GM19468 (cell line): ENCODE measurements around the gene STK4.
"Not testable (repeated sequence)": the region's sequence is repeated elsewhere in the genome, so short reads cannot be mapped to it uniquely, and the experiment has no call there.

ENCODE experiments used
- ATAC-seq: cut with Tn5 transposase; IDR thresholded peaks from one replicate; pipeline ENCODE4 v1.9.1; 2021; ENCODE audit warnings: mild to moderate bottlenecking, moderate library complexity, moderate number of reproducible peaks; ENCODE audit not compliant: unreplicated experiment; ENCODE audit errors: extremely low read depth

STK4 gene

DNA sequence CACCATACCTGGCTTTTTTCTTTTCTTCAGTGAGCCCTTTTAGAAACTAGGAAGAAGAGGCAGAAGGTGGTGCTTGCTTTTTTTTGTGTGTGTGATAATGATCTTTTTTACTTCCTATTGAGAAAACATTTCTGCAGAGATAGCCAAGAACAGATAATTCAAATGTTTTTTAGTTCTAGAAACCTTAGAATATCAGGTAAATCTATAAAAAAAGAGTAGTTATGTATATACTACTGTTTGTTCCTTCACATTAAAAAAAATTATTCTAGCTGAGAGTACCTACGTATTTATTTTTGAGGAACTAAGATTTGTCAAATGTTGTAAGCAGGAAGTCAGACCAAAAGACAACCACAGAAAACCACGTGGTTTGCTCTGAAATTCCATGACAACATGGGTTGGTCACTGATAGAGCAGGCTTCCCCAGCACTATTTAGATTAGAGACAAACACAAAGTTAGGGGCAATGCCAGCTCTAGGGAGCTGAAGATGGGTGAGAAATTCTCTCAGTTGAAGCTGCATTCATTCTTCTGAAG is 12.8 kb downstream of the STK4 start:
- ATAC-seq: peak; percentile 75

DNA sequence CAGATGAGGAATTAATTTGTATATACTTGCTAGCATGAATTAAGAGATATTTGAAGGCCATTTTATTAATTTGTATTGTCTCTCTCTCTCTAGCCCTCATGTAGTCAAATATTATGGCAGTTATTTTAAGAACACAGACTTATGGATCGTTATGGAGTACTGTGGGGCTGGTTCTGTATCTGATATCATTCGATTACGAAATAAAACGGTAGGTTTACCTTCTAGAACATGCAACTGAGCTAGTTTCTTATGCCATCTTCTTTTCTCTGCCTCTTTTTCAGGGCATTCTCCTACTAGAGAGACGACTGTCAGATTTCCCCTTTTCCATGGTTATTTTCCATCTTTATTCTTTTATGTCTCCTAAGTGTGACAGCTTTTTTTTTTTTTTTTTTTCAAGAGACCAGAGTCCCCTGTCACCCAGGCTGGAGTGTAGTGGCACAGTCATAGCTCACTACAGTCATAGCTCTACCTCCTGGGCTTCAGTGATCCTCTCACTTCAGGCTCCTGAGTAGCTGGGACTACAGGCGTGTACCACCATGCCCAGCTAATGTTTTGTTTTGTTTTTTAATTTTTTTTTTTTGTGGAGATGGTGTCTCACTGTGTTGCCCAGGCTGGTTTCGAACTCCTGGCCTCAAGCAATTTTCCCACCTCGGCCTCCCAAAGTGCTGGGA is 15.6 kb downstream of the STK4 start:
- ATAC-seq: no peak

DNA sequence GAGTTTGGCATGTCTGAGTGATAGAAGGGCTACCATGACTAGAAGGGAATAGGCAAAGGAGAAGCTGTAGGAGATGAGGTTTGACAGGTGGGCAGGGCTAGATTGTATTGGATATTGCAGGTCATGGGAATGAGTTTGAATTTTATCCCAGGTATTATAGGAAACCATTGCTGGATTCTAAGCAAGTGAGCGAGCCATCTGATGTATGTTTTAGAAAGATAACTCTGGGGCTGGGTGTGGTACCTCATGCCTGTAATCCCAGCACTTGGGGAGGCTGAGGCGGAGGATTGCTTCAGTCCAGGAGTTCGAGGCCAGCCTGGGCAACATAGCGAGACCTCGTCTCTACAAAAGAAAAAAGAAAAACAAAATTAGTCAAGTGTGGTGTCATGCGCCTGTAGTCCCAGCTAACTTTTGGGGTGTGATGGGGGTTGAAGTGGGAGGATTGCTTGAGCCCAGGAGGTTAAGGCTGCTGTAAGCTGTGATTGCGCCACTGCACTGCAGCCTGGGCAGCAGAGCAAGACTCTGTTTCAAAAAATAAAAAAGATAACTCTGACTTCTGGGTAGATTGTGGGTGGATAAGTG is 16.9 kb downstream of the STK4 start:
- no peak for ATAC-seq

DNA sequence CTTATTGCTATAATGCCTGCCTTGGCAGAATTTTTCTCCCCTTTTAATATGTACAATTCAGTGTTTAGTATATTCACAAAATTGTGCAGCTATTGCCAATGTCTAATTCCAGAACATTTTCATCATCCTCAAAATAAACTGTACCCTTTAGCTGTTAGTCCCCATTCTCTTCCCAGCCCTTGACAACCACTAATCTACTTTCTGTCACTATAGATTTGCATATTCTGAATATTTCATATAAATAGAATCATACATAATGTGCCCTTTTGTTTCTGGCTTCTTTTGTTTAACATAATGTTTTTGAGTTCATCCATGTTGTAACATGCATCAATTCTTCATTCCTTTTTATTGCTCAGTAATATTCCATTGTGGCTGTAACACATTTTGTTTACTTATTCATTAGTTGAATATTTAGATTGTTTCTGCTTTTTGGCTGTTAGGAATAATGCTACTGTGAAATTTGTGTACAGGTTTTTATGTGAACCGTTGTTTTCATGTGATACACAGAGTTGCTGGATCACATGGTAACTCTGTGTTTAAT is 22.4 kb downstream of the STK4 start:
- ATAC-seq: no peak

DNA sequence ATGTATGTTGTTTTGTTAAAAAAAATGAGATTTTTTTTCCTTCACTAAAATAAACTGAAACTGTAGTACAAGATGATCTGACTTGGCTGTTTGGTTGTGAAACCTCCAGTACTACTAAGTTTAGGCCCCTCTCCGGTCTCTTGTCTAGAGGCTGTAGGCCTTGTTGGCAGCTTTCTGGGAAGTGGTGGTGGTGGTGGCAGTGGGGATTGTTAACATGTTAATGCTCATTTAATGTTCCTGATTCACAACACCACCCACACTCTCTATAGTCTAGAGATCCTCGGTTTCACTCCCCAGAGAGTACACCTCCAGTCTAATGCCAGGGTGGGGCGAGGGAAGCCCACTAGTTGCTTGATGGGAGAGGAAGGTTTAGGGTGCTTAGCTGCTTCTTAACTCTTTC is 24.1 kb downstream of the STK4 start:
- no peak for ATAC-seq

DNA sequence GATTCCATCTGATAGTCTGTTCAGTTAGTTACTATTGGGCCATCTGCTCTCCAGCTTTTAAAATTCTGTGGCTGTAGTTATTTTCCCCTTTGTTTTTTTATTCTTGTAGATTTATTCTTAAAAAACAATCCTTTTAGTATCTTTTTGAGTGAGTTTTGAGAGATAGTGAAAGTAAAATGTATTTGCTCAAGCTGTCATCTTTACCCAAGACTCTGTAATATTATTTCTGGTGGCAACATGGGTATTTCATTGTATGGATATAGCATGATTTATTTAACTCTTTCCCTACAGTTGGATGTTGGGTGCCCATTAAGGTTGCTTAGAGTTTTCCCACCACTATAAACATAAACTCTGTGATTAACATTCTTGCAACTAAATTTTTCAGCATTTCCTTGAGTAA is 24.6 kb downstream of the STK4 start:
- no peak for ATAC-seq

DNA sequence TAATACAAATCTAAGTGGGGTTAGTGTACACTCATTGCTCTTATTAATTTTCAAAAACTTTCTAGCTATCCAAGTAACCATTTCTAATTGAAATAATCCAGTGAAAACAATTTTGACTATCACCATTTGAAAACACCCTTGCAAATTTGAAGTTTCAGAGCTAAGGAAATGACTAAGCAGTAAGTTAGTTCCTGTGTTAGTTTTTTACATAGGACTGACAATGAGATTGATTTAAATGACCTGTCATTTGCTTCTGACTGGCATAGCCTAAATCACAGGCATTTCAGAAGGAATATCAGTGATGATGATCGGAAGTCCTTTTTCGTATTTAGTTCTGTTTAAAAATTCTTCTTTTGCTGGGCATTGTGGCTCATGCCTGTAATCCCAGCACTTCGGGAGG is 27.0 kb downstream of the STK4 start:
- ATAC-seq: no peak

DNA sequence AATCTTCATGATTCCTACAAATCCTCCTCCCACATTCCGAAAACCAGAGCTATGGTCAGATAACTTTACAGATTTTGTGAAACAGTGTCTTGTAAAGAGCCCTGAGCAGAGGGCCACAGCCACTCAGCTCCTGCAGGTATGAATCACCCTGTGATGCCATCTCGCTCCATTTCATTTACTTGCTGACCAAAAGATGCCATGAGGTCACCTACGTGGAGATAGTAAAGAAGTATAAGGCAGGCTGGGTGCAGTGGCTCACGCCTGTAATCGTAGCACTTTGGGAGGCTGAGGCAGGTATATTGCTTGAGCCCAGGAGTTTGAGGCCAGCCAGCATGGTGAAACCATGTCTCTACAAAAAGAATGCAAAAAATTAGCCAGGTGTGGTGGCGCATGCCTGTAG is 30.9 kb downstream of the STK4 start:
- no peak for ATAC-seq

DNA sequence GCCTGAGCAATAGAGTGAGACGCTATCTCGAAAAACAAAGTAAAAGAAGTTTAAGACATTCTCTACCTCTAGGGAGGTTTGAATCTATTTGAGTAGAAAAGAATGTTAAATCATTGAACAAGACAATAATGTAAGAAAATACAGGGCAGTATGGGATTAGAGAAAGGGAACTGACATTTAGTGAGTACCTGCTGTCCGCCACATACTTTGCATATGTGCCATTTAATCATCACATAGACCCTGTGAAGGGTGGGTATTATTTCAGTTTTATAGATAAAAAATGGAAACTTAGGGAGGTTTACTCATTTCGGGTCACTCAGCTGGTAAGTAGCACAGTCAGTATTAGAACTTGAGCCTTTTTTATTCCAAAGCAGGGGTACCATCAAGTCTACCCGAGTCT is 31.4 kb downstream of the STK4 start:
- no peak for ATAC-seq

DNA sequence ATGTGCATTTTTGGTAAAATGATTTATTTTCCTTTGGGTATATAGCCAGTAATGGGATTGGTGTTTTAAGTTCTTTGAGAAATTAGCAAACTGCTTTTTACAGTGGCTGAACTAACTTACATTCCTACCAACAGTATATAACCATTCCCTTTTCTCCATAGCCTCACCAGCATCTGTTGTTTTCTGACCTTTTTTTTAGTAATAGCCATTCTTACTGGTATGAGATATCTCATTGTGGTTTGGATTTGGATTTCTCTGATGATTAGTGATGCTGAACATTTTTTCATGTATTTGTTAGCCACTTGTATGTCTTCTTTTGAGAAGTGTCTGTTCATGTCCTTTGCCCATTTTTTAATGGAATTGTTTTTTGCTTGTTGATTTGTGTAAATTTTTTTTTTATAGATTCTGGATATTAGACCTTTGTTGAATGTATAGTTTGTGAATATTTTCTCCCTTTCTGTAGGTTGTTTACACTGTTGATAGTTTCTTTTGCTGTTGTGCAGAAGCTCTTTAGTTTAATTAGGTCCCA is 42.3 kb downstream of the STK4 start:
- no peak for ATAC-seq

DNA sequence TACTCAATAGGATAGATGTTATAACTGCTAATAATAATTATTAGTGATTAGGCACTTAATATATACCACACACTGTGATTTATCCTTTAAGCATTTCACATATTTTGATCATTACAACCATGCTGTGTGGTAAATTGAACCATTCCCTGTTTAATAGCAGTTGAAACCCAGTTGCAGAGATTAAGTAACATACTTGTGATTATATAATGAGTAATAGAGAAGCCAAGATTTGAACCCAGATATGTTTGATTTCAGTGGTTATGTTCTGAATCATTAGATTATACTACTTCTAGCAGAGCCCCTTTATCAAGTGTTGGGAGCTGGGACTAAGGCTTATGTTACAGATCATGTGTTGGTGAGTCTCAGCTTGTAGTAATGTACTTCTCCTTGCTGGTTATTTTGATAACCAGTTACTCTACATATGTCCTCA is 44.1 kb downstream of the STK4 start:
- no peak for ATAC-seq

DNA sequence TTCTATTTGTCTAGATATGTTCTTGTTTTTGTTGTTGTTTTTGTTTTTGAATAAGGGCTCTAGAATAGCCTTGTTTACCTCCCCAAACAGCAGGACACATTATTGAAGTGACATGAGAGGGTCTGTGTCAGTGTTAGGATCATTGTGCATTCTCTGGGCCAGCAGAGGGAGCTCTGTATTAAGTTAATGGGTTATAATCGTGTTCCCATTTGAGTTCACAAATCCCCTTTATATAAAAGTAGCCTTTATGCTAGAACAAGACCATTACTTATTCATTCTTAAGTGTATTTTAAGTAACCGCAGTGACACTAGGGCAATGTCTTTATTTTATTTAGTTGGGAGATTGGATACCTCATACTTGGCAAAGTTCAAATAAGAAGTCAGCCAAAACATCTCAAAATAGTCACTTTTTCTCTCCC is 44.8 kb downstream of the STK4 start:
- ATAC-seq: no peak

DNA sequence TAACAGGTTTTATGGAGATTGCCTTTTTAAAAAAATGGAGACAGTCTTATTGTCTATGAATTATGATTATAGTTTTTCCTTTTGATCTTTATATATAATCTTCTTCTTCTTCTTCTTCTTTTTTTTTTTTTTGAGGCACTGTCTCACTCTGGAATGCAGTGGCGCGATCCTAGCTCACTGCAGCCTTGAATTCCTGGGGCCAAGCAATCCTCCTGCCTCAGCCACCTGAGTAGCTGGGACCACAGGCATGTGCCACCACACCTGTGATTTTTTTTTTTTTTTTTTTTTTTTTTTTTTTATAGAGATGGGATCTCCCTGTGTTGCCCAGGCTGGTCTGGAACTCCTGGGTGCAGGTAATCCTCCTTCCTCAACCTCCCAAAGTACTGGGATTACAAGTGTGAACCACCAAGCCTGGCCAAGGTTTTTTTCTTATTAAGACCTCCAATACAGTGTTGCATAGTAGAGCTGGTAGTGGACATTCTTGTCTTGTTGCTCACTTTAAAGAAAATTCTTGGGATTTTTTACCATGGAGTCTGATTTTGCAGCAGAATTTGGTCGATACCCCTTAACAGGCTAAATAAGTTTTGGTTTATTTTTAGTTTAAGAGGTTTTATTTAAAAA is 46.5 kb downstream of the STK4 start:
- no peak for ATAC-seq

DNA sequence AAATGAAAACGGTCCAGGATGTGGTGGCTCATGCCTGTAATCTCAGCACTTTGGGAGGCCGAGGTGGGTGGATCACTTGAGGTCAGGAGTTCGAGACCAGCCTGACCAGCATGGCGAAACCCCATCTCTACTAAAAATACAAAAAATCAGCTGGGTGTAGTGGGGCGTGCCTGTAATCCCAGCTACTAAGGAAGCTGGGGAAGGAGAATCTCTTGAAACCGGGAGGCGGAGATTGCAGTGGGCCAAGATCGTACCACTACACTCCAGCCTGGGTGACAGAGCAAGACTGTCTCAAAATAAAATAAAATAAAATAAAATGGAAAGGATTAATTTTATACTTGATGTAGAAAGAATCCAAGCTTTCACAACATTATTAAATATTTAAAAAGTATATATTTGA is 47.8 kb downstream of the STK4 start:
- ATAC-seq: not testable (repeated sequence)

DNA sequence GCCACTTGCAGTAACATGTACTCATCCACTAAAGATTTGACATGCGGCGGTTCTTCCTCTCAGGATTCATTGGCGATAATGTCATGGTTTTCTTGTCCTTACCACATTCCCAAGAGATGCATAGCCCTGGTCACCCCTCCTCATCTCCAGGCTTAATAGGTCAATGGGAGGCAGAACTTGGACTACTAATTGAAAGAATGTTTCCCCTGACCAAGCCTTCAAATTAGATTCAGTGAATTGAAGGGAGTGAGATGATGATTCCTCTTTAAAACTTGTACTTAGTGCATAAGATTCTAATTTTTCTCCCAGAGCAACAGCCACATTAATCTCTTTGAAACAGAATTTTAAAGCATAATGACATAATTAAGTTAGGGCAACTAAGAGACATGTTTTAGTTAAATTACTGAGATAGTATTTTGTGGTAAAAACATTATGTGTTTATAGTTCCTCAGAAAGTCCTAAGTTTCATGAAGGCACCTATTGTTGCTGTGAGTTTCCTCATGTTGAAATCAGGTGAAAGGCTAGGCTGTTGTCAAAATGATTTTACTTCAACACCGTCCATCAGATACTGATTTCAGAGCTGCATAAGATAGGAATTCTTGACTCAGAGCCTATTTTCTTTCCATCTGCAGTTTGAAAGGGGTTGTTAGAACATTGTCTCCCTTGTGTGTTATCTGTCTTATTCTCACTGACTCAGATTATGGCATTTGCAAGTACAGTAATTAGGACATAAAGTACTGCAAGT is 48.5 kb downstream of the STK4 start:
- no peak for ATAC-seq

DNA sequence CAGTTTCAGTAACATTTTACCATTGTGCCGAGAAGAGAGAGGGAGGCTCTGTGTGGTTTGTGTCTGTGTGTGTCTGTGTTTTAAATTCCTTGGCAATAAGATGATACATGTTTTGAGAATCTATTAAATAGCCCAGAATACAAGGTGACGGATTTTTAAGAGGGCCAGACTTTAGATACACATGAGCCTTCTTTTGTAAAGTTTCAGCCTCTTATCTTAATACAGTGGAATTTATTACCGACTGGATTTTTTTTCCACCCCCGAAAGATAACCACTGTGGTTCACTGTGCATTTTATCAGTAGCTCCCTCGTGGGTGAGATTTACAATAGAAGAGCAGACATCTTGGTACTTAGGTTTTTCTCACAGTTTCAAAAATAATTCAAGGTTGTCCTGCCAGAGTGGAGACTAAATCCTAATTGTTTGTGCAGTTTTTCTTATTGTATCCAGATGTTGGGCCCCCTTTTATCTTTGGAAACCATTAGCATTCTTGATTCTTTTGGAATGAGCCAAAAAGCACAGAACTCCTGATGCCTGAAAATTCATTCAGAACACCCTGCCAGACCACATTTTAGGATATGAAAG is 49.9 kb downstream of the STK4 start:
- no peak for ATAC-seq

DNA sequence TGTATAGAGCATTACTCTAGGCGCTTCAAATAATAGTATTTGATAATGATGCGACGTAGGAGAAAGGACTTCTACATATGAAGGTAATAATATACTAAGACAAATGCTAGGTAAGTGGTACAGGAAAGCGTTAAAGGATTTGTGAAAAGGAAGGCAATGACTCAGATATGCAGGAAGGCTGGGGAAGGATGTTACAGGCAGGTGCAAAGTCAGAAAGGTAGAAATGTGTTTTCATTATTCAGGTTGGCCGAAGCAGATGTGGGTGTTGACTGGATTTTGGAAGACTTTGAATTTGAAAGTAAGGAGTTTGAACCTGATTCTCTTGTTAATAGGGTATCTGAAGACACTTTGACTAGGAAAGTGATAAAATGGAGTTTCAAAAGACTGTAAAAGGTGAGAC is 51.0 kb downstream of the STK4 start:
- no peak for ATAC-seq

DNA sequence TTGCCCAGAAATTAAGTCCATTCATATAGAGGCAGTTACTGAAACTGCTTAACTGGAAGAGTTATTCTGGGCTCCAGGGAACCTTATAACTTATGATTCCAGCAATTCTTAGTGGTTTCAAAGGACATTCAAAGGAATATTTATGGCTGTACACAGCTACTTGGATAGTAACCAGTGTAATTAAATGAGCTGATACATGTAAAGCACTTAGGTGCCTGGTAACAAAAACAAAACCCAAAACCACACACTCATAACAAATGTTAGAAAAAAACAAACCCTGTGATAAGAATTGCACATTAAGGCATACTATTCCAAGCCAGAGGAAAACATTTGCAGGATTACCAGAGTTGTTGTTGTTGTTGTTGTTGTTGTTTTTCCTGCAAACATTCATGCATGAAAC is 51.5 kb downstream of the STK4 start:
- ATAC-seq: no peak

DNA sequence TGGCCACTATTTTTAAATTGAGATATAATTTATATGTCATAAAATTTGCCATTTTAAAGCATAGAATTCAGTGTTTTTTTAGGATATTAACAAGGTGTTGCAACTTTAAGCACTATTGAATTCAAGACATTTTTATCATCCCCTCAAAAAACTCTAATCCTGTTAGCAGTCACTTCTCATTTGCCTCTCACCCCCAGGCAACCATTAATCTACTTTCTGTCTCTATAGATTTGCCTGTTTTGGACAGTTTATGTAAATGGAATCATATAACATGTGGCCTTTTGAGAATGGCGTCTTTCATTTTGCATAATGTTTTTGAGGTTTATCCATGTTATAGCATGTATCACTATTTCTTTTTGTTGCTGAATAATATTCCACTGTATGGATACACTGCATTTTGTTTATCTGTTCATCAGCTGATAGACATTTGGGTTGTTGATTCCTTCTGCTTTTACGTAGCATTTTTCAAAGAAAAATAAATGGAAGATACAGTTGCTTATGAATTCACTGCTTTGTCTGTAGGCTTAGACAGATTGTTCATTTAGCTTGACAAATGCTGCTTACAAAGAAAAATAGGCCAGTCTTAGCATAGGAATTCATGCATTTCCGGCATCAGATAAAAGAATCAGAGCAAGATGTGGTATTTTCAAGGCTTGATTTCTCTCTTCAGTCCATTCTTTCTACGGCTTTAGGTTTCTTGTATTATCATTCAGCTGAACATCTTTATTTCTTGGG is 52.9 kb downstream of the STK4 start:
- no peak for ATAC-seq
